HL-60 (cell line): ENCODE results near the gene OLFML2B.

Source experiments
- DNase-seq, 2 experiments: peaks; one replicate each; pipeline ENCODE4 v3.0.0-alpha.2; 2010 to 2020; ENCODE audit warnings: low read depth in 1 of 2, low spot score in 1 of 2
- H3K27ac ChIP-seq: fragments of 250-450 bp; sonication (Bioruptor Pico); replicated peaks from 2 replicates; pipeline ENCODE4 v1.5.1; 2020; ENCODE audit warnings: mild to moderate bottlenecking, moderate library complexity
- H3K27me3 ChIP-seq: fragments of 250-450 bp; sonication (Bioruptor Pico); 2 replicates; pipeline ENCODE4 v1.5.1; 2021; ENCODE audit warnings: mild to moderate bottlenecking, moderate library complexity; ENCODE audit not compliant: insufficient read depth, poor library complexity, severe bottlenecking
- H3K4me3 ChIP-seq: replicated peaks from 2 replicates; pipeline ENCODE4 v1.5.1; 2011; ENCODE audit warnings: mild to moderate bottlenecking, control low read depth, low read length; ENCODE audit not compliant: insufficient read depth
- CTCF ChIP-seq: IDR thresholded peaks from one replicate; pipeline ENCODE4 v1.5.1; 2011; ENCODE audit warnings: low read length, control low read depth, inconsistent platforms; ENCODE audit not compliant: insufficient read depth
- GABPA ChIP-seq: IDR thresholded peaks from 2 replicates; pipeline ENCODE4 v1.6.1; 2012; ENCODE audit warnings: low read depth
- POLR2AphosphoS5 ChIP-seq: IDR thresholded peaks from 2 replicates; pipeline ENCODE4 v1.6.1; 2012; ENCODE audit warnings: low read depth
- REST ChIP-seq: IDR thresholded peaks from 2 replicates; pipeline ENCODE4 v1.6.1; 2012; ENCODE audit warnings: low read depth; ENCODE audit not compliant: insufficient replicate concordance
- SPI1 ChIP-seq: IDR thresholded peaks from 2 replicates; pipeline ENCODE4 v1.6.1; 2012; ENCODE audit warnings: low read depth, mild to moderate bottlenecking, borderline replicate concordance

OLFML2B gene

GRCh38 chr1:161993576-161993975, 30.1 kb downstream of the OLFML2B start:
- Histone ChIP-seq H3K27ac (no peak overlapping the region), H3K4me3 (no peak overlapping the region), H3K27me3 (no peaks in the 10 kb centered on the region)
- no peak for DNase-seq
- no peak for TF ChIP-seq POLR2AphosphoS5
- no peak for TF ChIP-seq SPI1
- TF ChIP-seq REST: no peak
- TF ChIP-seq GABPA: no peak
- no peak for TF ChIP-seq CTCF

GRCh38 chr1:161989786-161990185, 33.9 kb downstream of the OLFML2B start:
- H3K27me3 ChIP-seq: no peaks in the 10 kb centered on the region
- DNase-seq: peak; percentile 62 to 88
- H3K27ac ChIP-seq: peak overlapping the region; percentile 71
- no peak overlapping the region for H3K4me3 ChIP-seq
- peak; percentile 50; the same call in 1 of the 2 replicates for TF ChIP-seq SPI1
- TF ChIP-seq REST: no peak

- TF ChIP-seq SPI1: no peak
- TF ChIP-seq CTCF: no peak
- TF ChIP-seq GABPA: no peak
- TF ChIP-seq REST: no peak
- TF ChIP-seq POLR2AphosphoS5: no peak
- Histone ChIP-seq H3K27me3 (no peaks in the 10 kb centered on the region), H3K27ac (peak overlapping the region; percentile 71), H3K4me3 (no peak overlapping the region)
- DNase-seq: peak in 1 of 2 experiments; percentile 15
Measured at GRCh38 chr1:161989108-161989507, 34.6 kb downstream of the OLFML2B start.

- peak in 1 of 2 experiments; percentile 65 for DNase-seq
- Histone ChIP-seq H3K27me3 (no peaks in the 10 kb centered on the region), H3K4me3 (no peak overlapping the region)
Measured at GRCh38 chr1:161988413-161988812, 35.3 kb downstream of the OLFML2B start.

More at GRCh38 chr1:161988413-161988812, 35.3 kb downstream of the OLFML2B start:
- no peak overlapping the region for H3K27ac ChIP-seq
- TF ChIP-seq SPI1: no peak
- TF ChIP-seq CTCF: no peak
- no peak for TF ChIP-seq REST
- TF ChIP-seq POLR2AphosphoS5: no peak
- no peak for TF ChIP-seq GABPA
